Right ventricle myocardium superior (tissue), 1 donor: ENCODE measurements around the gene CSNK2A1. TPM values are rescaled to one million over a fixed set of nuclear protein-coding genes. Genes with fewer than 3 reads are reported as not detected.

Experiments used
- ATAC-seq: fragments of 200-7000 bp; cut with Tn5 transposase; one replicate; pipeline ENCODE4 v1.9.1; 2020; ENCODE audit warnings: mild to moderate bottlenecking; ENCODE audit not compliant: poor library complexity
- DNase-seq: peaks from one replicate; pipeline ENCODE4 v3.0.0-alpha.2; 2020
- intact Hi-C: fragments of 100-400 bp; cut with DNase I; formaldehyde crosslinking; loops from one replicate; pipeline ENCODE4 v1.11.2; 2022
- total RNA-seq: library from RNA; stranded (reverse); fragmentation: NEBNext Ultra II Directional; extraction: Animal tissue kit (Norgen Biotek cat#: 25700); gene quantifications from one replicate; pipeline ENCODE4 v1.2.1, GENCODE V29; 2021
- donor health status: DM: no; HTN: yes; CAD: no; lungs with severe emphysema.

Gene CSNK2A1
- total RNA-seq, 1 donor from 2014 or later, result 103 TPM

GRCh38 chr20:568673-569415 lies 25.3 kb upstream of the CSNK2A1 start:
- intact Hi-C loops, result loop anchor here (5.0 kb wide), 1 partner anchor 38 kb away; no protein-coding TSS in a partner anchor
- DNase-seq (no peak), ATAC-seq (peak; percentile 2)

- peak; percentile 81 for ATAC-seq
- intact Hi-C loops, result loop anchor here (5.0 kb wide), 1 partner anchor 39 kb away; no protein-coding TSS in a partner anchor
- peak; percentile 73 for DNase-seq
These were observed 24.6 kb upstream of the CSNK2A1 start for GRCh38 chr20:568097-568652.

GRCh38 chr20:564192-564591 lies 20.6 kb upstream of the CSNK2A1 start:
- ATAC-seq (no peak), DNase-seq (no peak)
- intact Hi-C loops, result loop anchor here (5.0 kb wide), 1 partner anchor 173 kb away; no protein-coding TSS in a partner anchor

GRCh38 chr20:563187-563586 lies 19.6 kb upstream of the CSNK2A1 start:
- DNase-seq (no peak), ATAC-seq (no peak)
- intact Hi-C loops, result loop anchor here (5.0 kb wide), 1 partner anchor 174 kb away; no protein-coding TSS in a partner anchor

- ATAC-seq (no peak), DNase-seq (no peak)
- intact Hi-C loops, result loop anchor here (5.0 kb wide), 1 partner anchor 175 kb away; no protein-coding TSS in a partner anchor
These were observed 18.8 kb upstream of the CSNK2A1 start for GRCh38 chr20:562232-562897.

GRCh38 chr20:561437-562231 lies 18.0 kb upstream of the CSNK2A1 start:
- intact Hi-C loops, result loop anchor here (2.0 to 5.0 kb wide), 2 partner anchors 85 to 176 kb away; no protein-coding TSS in a partner anchor
- ATAC-seq, result peak; percentile 92
- peak; percentile 52 for DNase-seq

- ATAC-seq (no peak), DNase-seq (no peak)
- intact Hi-C loops, result loop anchor here (2.0 to 5.0 kb wide), 2 partner anchors 86 to 177 kb away; no protein-coding TSS in a partner anchor
These were observed 17.1 kb upstream of the CSNK2A1 start for GRCh38 chr20:560680-561079.

GRCh38 chr20:558117-558516 lies 14.5 kb upstream of the CSNK2A1 start:
- ATAC-seq (no peak), DNase-seq (no peak)
- intact Hi-C loops, result no loop called here

- ATAC-seq (no peak), DNase-seq (no peak)
- intact Hi-C loops, result no loop called here
These were observed 13.4 kb upstream of the CSNK2A1 start for GRCh38 chr20:556984-557383.

GRCh38 chr20:555976-556385 lies 12.4 kb upstream of the CSNK2A1 start:
- DNase-seq (no peak), ATAC-seq (peak; percentile 93)
- intact Hi-C loops, result no loop called here

GRCh38 chr20:550611-551010 lies 7.0 kb upstream of the CSNK2A1 start:
- ATAC-seq, result no peak
- intact Hi-C loops, result no loop called here
- DNase-seq, result no peak

GRCh38 chr20:549722-550496 lies 6.3 kb upstream of the CSNK2A1 start:
- intact Hi-C loops, result no loop called here
- ATAC-seq, result no peak
- DNase-seq, result no peak

GRCh38 chr20:548906-549305 lies 5.3 kb upstream of the CSNK2A1 start:
- intact Hi-C loops, result no loop called here
- no peak for DNase-seq
- ATAC-seq, result no peak

- ATAC-seq, result no peak
- intact Hi-C loops, result no loop called here
- DNase-seq, result no peak
These were observed 3.8 kb upstream of the CSNK2A1 start for GRCh38 chr20:547394-547793.

- no peak for ATAC-seq
- intact Hi-C loops, result no loop called here
- no peak for DNase-seq
These were observed 2.8 kb upstream of the CSNK2A1 start for GRCh38 chr20:546353-546752.

GRCh38 chr20:544153-544725 lies 649 bp upstream of the CSNK2A1 start:
- ATAC-seq (no peak), DNase-seq (no peak)
- intact Hi-C loops, result no loop called here

- intact Hi-C loops, result no loop called here
- ATAC-seq (peak; percentile 4), DNase-seq (peak; percentile 49)
These were observed 717 bp downstream of the CSNK2A1 start for GRCh38 chr20:542777-543368.
